ENCODE measurements around the gene BPIFB2.
"Not testable (repeated sequence)": the region's sequence is repeated elsewhere in the genome, so short reads cannot be mapped to it uniquely, and the experiment has no call there.

Gene BPIFB2

GRCh38 chr20:32971703-32972161, 35.8 kb upstream of the BPIFB2 start:
- DNase-seq: peak in 1 of 2 donors; percentile 44

GRCh38 chr20:32972181-32973076, 35.1 kb upstream of the BPIFB2 start:
- peak; percentile 90 to 93 for DNase-seq

- no peak for DNase-seq
Observed at GRCh38 chr20:32973077-32973717, 34.3 kb upstream of the BPIFB2 start.

GRCh38 chr20:32974204-32975064, 33.1 kb upstream of the BPIFB2 start:
- DNase-seq: not testable (repeated sequence)

- not testable (repeated sequence) for DNase-seq
Observed at GRCh38 chr20:32975121-32975520, 32.4 kb upstream of the BPIFB2 start.

GRCh38 chr20:32975698-32976674, 31.5 kb upstream of the BPIFB2 start:
- no peak for DNase-seq

GRCh38 chr20:32976746-32977145, 30.8 kb upstream of the BPIFB2 start:
- no peak for DNase-seq

- DNase-seq: no peak
Observed at GRCh38 chr20:32977281-32978008, 30.1 kb upstream of the BPIFB2 start.

GRCh38 chr20:32978009-32978335, 29.5 kb upstream of the BPIFB2 start:
- no peak for DNase-seq

- DNase-seq: no peak
Observed at GRCh38 chr20:32979201-32979998, 28.1 kb upstream of the BPIFB2 start.

- DNase-seq: no peak
Observed at GRCh38 chr20:32980131-32980941, 27.2 kb upstream of the BPIFB2 start.

- no peak for DNase-seq
Observed at GRCh38 chr20:32980990-32981389, 26.5 kb upstream of the BPIFB2 start.

GRCh38 chr20:32982617-32983458, 24.7 kb upstream of the BPIFB2 start:
- DNase-seq: no peak

GRCh38 chr20:32983459-32984112, 23.9 kb upstream of the BPIFB2 start:
- DNase-seq: no peak

GRCh38 chr20:32984196-32984595, 23.3 kb upstream of the BPIFB2 start:
- no peak for DNase-seq

- DNase-seq: no peak
Observed at GRCh38 chr20:32984631-32985354, 22.7 kb upstream of the BPIFB2 start.

- no peak for DNase-seq
Observed at GRCh38 chr20:32985596-32985995, 21.9 kb upstream of the BPIFB2 start.

Data from CD4-positive, alpha-beta T cell treated with Interferon alpha-2 for 1 hour (primary cell).